Spinal cord (tissue), 10 donors: ENCODE results near the gene CRADD. TPM values are rescaled to one million over a fixed set of nuclear protein-coding genes. Genes with fewer than 3 reads are reported as not detected.
A peak's percentile ranks its signal among the peaks of the same experiment; 100 is the strongest.

ENCODE experiments used
- DNase-seq, 6 donors: peaks; one replicate each; pipeline versions ENCODE4 v3.0.0 to v3.0.0-alpha.2; 2013 to 2015; ENCODE audit warnings: low spot score in 6 of 6, low read depth in 4 of 6
- H3K27ac ChIP-seq: one replicate; pipeline ENCODE4 v1.5.1; 2013; ENCODE audit warnings: low read depth, low read length, control low read depth
- H3K27me3 ChIP-seq: one replicate; pipeline ENCODE4 v1.6.1; 2013; ENCODE audit warnings: low read length; ENCODE audit not compliant: control insufficient read depth, insufficient read depth
- H3K36me3 ChIP-seq: one replicate; pipeline ENCODE4 v1.6.1; 2013; ENCODE audit warnings: low read length; ENCODE audit not compliant: control insufficient read depth, insufficient read depth
- H3K4me1 ChIP-seq: one replicate; pipeline ENCODE4 v1.6.1; 2013; ENCODE audit warnings: low read length; ENCODE audit not compliant: control insufficient read depth, insufficient read depth
- H3K4me3 ChIP-seq: one replicate; pipeline ENCODE4 v1.5.1; 2013; ENCODE audit warnings: low read depth, low read length, control low read depth
- H3K9me3 ChIP-seq: one replicate; pipeline ENCODE4 v1.6.1; 2013; ENCODE audit warnings: low read length; ENCODE audit not compliant: control insufficient read depth, insufficient read depth
- WGBS: methylation state at CpG from one replicate; pipeline ENCODE4 v1.1.5; 2013; ENCODE audit warnings: missing lambda C conversion rate; ENCODE audit not compliant: insufficient coverage; 5-methylcytosine and 5-hydroxymethylcytosine counted together
- polyA plus RNA-seq, 2 donors: library from polyadenylated mRNA; unstranded; fragments of 120-200 nt; gene quantifications; one replicate each; pipeline ENCODE4 v1.2.1, GENCODE V29; 2013; ENCODE audit not compliant: insufficient read length in 2 of 2
- total RNA-seq, 2 donors: library from RNA; depleted of rRNA in 1 of 2; stranded (reverse); fragments of 120-200 nt in 1 of 2; fragments of >200 nt in 1 of 2; gene quantifications; one replicate each; pipeline versions ENCODE4 v1.2.3 to v1.2.4, GENCODE V29; 2013 to 2014
- donor health status: healthy.

The CRADD gene
- total and polyA plus RNA-seq, 4 donors: 11.2 to 19.9 (median 15.2) TPM

GRCh38 chr12:93889516-93890212 lies 212.5 kb downstream of the CRADD start:
- 93% methylated on average over 6 of the region's 9 CpGs for WGBS
- Histone ChIP-seq H3K27ac (no peak overlapping the region), H3K27me3 (no peaks in the 10 kb centered on the region), H3K36me3 (no peaks in the 10 kb centered on the region), H3K4me3 (no peak overlapping the region), H3K9me3 (no peaks in the 10 kb centered on the region), H3K4me1 (peaks cover 25% of the 10 kb centered on the region)
- DNase-seq: no peak

DNA sequence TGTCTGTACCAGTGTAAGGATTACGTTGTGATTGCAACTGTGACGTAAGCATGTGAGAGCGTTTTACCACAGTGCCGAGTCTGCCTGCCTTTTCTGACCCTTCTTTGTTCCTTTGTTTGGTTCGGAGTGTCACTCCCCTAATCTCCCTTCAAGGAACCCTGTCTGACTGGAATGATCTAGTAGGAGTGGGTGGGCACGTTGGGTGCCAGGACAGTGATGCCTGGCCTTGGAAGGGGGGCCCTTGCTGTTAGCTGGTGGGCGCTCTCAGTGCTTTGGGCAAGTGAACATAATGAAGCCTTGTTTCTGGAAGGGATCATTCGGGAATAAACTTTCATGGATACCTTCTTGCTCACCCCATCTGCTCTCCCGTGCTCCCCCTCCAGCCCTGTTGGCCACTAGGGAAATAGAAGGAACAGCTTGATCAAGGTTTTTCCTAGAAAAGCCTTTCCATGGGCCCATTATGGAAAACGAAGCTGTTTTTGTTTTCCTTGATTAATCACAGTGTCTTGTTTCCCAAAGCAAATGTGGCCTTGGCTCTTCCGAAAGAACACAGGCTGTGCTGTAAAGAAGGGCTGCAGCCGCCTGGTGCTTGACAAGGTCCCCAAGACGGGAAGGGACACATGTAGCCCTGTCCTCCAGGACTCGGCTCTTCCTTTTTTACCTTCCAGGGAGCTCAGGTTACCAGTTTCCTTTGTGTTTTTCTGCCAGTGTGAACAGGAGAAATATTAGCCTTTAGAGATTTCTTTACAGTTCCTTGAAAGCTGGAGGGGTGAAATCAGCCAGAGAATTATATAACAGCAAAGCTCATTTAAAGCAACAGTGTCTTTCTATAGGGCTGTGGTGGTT lies 215.5 kb downstream of the CRADD start:
- H3K27ac ChIP-seq: peak overlapping the region; percentile 71
- H3K36me3 ChIP-seq: no peaks in the 10 kb centered on the region
- peak; percentile 38 to 89 (median 48) for DNase-seq
- H3K4me3 ChIP-seq: peak overlapping the region; percentile 9
- H3K4me1 ChIP-seq: peaks cover 37% of the 10 kb centered on the region
- no peaks in the 10 kb centered on the region for H3K9me3 ChIP-seq
- no peaks in the 10 kb centered on the region for H3K27me3 ChIP-seq
- 10% methylated on average over 6 of the region's 14 CpGs for WGBS

GRCh38 chr12:93894391-93895088 lies 217.4 kb downstream of the CRADD start:
- Histone ChIP-seq H3K4me3 (no peak overlapping the region), H3K27ac (peak overlapping the region; percentile 75), H3K9me3 (no peaks in the 10 kb centered on the region), H3K27me3 (no peaks in the 10 kb centered on the region), H3K36me3 (no peaks in the 10 kb centered on the region), H3K4me1 (peaks cover 37% of the 10 kb centered on the region)
- DNase-seq: peak; percentile 84 to 98 (median 88)
- WGBS: 12% methylated on average over 11 of the region's 17 CpGs

DNA sequence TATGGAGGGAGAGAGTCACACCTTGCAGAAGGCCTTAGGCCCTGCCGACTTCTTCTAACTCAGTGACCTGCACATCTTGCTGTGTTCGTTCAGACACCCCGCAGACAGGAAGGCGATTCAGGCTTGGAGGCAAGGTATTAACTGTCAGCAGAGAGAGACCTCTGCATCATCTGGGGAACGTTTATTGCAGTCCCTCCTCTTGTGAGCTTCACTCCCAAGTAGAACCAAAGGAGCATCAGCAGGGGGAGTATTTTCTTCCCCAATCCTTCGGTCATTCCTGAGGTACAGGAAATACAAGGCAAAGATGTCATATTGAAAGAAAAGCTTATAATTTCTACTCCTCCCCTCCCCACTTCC lies 217.9 kb downstream of the CRADD start:
- no peaks in the 10 kb centered on the region for H3K36me3 ChIP-seq
- no peak overlapping the region for H3K4me3 ChIP-seq
- H3K4me1 ChIP-seq: peaks cover 37% of the 10 kb centered on the region
- H3K9me3 ChIP-seq: no peaks in the 10 kb centered on the region
- 42% methylated on average over 5 of the region's 6 CpGs for WGBS
- no peaks in the 10 kb centered on the region for H3K27me3 ChIP-seq
- no peak for DNase-seq
- H3K27ac ChIP-seq: peak overlapping the region; percentile 75

GRCh38 chr12:93896427-93896826 lies 219.3 kb downstream of the CRADD start:
- no peak for DNase-seq
- Histone ChIP-seq H3K27ac (no peak overlapping the region), H3K4me1 (peaks cover 37% of the 10 kb centered on the region), H3K27me3 (no peaks in the 10 kb centered on the region), H3K4me3 (no peak overlapping the region), H3K9me3 (no peaks in the 10 kb centered on the region), H3K36me3 (no peaks in the 10 kb centered on the region)
- 100% methylated on average over 1 of the region's 1 CpG for WGBS

DNA sequence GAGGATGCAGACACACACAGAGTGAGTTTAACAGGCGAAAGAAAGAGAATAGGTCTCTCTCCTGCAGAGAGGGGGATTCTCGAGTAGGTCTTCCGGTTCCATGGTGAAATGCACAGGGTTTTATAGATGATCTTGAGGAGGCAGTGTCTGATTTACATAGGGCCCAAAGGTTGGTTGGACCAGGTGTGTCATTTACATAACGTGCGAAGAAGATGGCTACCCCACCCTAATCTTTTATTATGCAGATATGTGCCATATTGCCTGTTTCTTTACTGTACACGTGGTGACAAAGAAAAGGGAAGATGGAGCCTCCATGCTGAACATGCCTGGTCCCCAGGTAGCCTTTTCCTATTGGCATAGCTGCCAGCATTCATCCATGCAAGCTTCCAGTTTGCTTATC lies 219.8 kb downstream of the CRADD start:
- peaks cover 36% of the 10 kb centered on the region for H3K4me1 ChIP-seq
- H3K27me3 ChIP-seq: no peaks in the 10 kb centered on the region
- no peaks in the 10 kb centered on the region for H3K36me3 ChIP-seq
- H3K27ac ChIP-seq: no peak overlapping the region
- H3K9me3 ChIP-seq: no peaks in the 10 kb centered on the region
- no peak for DNase-seq
- no peak overlapping the region for H3K4me3 ChIP-seq
- WGBS: 67% methylated on average over 4 of the region's 6 CpGs

DNA sequence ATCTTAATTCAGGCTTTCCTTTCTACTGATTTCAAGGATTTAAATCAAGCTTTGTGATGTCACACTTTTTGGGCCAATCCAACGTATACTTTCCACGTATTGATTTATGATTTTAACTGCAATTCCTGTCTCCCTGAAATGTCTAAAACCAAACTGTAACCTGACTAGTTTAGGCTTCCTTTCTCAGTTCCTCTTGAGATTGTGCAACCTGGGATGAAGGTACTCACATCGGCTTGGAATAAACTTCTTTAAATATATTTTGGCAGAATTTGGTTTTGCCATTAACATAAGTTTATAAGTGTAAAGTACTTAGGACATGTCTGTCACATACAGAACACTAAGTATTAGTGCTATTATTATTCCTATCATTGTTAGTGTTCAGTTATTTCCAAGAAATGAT lies 224.6 kb downstream of the CRADD start:
- Histone ChIP-seq H3K4me3 (no peak overlapping the region), H3K4me1 (no peaks in the 10 kb centered on the region), H3K27ac (no peak overlapping the region), H3K27me3 (no peaks in the 10 kb centered on the region), H3K36me3 (no peaks in the 10 kb centered on the region), H3K9me3 (peaks cover 2% of the 10 kb centered on the region)
- WGBS: 95% methylated on average over 2 of the region's 3 CpGs
- no peak for DNase-seq

DNA sequence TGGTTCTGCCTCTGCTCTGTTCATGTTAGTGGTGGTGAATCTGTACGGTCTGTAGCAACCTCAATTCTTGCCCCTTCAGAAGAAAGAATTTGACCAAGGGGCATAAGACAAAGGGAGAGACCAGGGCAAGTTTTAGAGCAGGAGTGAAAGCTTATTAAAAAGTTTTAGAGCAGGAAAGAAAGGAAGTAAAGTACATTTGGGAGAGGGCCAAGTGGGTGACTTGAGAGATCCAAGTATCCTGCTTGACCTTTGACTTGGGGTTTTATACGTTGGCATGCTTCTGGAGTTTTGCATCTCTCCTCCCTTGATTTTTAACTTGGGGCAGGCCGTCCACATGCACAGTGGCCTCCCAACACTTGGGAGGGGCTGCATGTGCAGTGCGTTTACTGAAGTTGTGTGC lies 225.0 kb downstream of the CRADD start:
- peaks cover 2% of the 10 kb centered on the region for H3K9me3 ChIP-seq
- H3K4me3 ChIP-seq: no peak overlapping the region
- H3K36me3 ChIP-seq: no peaks in the 10 kb centered on the region
- H3K27me3 ChIP-seq: no peaks in the 10 kb centered on the region
- no peak overlapping the region for H3K27ac ChIP-seq
- no peaks in the 10 kb centered on the region for H3K4me1 ChIP-seq
- no peak for DNase-seq
- 94% methylated on average over 4 of the region's 4 CpGs for WGBS

- Histone ChIP-seq H3K27ac (no peak overlapping the region), H3K9me3 (peaks cover 2% of the 10 kb centered on the region), H3K27me3 (no peaks in the 10 kb centered on the region), H3K4me1 (no peaks in the 10 kb centered on the region), H3K36me3 (no peaks in the 10 kb centered on the region), H3K4me3 (no peak overlapping the region)
- no peak for DNase-seq
- 100% methylated on average over 1 of the region's 5 CpGs for WGBS
Measured at GRCh38 chr12:93902736-93903562, 225.8 kb downstream of the CRADD start.
